Activated B cell treated with CpG ODN at 0.5 μM for 24 hours (primary cell): Measurements from ENCODE around the gene PIK3CA. TPM values are rescaled to one million over a fixed set of nuclear protein-coding genes. Genes with fewer than 3 reads are reported as not detected.
"Not testable (repeated sequence)": the region's sequence is repeated elsewhere in the genome, so short reads cannot be mapped to it uniquely, and the experiment has no call there.

Experiments
- ATAC-seq: fragments of 200-7000 bp; cut with Tn5 transposase; one replicate; pipeline ENCODE4 v1.10.0; 2021; ENCODE audit warnings: low read depth, mild to moderate bottlenecking, moderate library complexity
- CTCF ChIA-PET: fragments of 350-600 bp; sonication (Branson Sonifier 250); formaldehyde crosslinking; loops from one replicate; lab custom pipeline; 2021; ENCODE audit warnings: antibody characterized with exemption; lab: Charles Lee
- POLR2A ChIA-PET: fragments of 350-600 bp; sonication (Branson Sonifier 250); formaldehyde crosslinking; loops from one replicate; lab custom pipeline; 2021; ENCODE audit warnings: antibody characterized with exemption; lab: Charles Lee
- DNase-seq: peaks from one replicate; pipeline ENCODE4 v3.0.0; 2022
- H3K27ac Mint-ChIP-seq: one replicate; pipeline ENCODE4 v1.8.0; 2020; ENCODE audit warnings: mixed read lengths
- H3K27me3 Mint-ChIP-seq: one replicate; pipeline ENCODE4 v1.8.0; 2021; ENCODE audit warnings: mixed read lengths
- H3K36me3 Mint-ChIP-seq: one replicate; pipeline ENCODE4 v1.8.0; 2021; ENCODE audit warnings: low read depth, mixed read lengths
- H3K4me1 Mint-ChIP-seq: one replicate; pipeline ENCODE4 v1.8.0; 2021; ENCODE audit warnings: mixed read lengths
- H3K4me3 Mint-ChIP-seq: one replicate; pipeline ENCODE4 v1.8.0; 2020; ENCODE audit warnings: mild to moderate bottlenecking, mixed read lengths
- H3K9me3 Mint-ChIP-seq: one replicate; pipeline ENCODE4 v1.8.0; 2020; ENCODE audit warnings: mixed read lengths
- CTCF ChIP-seq: fragments of 200-600 bp; IDR thresholded peaks from one replicate; pipeline ENCODE4 v1.8.0; 2022; ENCODE audit warnings: antibody characterized with exemption, mild to moderate bottlenecking
- intact Hi-C: fragments of 100-400 bp; cut with micrococcal nuclease; formaldehyde crosslinking; loops from one replicate; pipeline ENCODE4 v1.15.1; 2024
- total RNA-seq: library from RNA; stranded (reverse); gene quantifications from 2 replicates; pipeline ENCODE4 v1.2.3, GENCODE V29; 2022

Gene PIK3CA
- total RNA-seq, 1 donor from 2014 or later: 40.5 TPM

- H3K9me3 Mint-ChIP-seq: peaks cover 15% of the 10 kb centered on the region
- CTCF ChIA-PET: no interaction called here
- no peak for ATAC-seq
Measured at GRCh38 chr3:179258820-179259219, 110.7 kb downstream of the PIK3CA start.

GRCh38 chr3:179259959-179260756, 112.0 kb downstream of the PIK3CA start:
- CTCF ChIA-PET: interaction anchor here (1.0 kb wide), 1 partner anchor 244 kb away, joined by 3 read pairs; no protein-coding TSS in a partner anchor
- H3K36me3 Mint-ChIP-seq, DNase-seq, ATAC-seq, intact Hi-C loops, H3K27me3 Mint-ChIP-seq: not testable (repeated sequence)
- H3K4me1 Mint-ChIP-seq: peaks cover 49% of the 10 kb centered on the region
- POLR2A ChIA-PET: interaction anchor here (0.6 kb wide), 1 partner anchor 112 kb away, joined by 5 read pairs; the partner anchor contains the start of gene PIK3CA
- H3K27ac Mint-ChIP-seq: peak overlapping the region; percentile 71
- peaks cover 15% of the 10 kb centered on the region for H3K9me3 Mint-ChIP-seq
- peak overlapping the region; percentile 78 for H3K4me3 Mint-ChIP-seq

More at GRCh38 chr3:179258820-179259219, 110.7 kb downstream of the PIK3CA start:
- peak overlapping the region; percentile 13 for H3K27ac Mint-ChIP-seq
- POLR2A ChIA-PET: no interaction called here
- H3K4me1 Mint-ChIP-seq: peaks cover 40% of the 10 kb centered on the region
- intact Hi-C loops: no loop called here
- TF ChIP-seq CTCF: no peak
- H3K36me3 Mint-ChIP-seq: no peaks in the 10 kb centered on the region
- no peaks in the 10 kb centered on the region for H3K27me3 Mint-ChIP-seq
- no peak for DNase-seq
- peak overlapping the region; percentile 2 for H3K4me3 Mint-ChIP-seq

GRCh38 chr3:179260949-179261765, 113.0 kb downstream of the PIK3CA start:
- peak; percentile 75 for DNase-seq

GRCh38 chr3:179263134-179263533, 115.0 kb downstream of the PIK3CA start:
- Mint-ChIP-seq H3K4me1 (peaks cover 68% of the 10 kb centered on the region), H3K9me3 (peaks cover 15% of the 10 kb centered on the region), H3K27ac (no peak overlapping the region), H3K27me3 (no peaks in the 10 kb centered on the region), H3K36me3 (no peaks in the 10 kb centered on the region), H3K4me3 (no peak overlapping the region)
- CTCF ChIA-PET: no interaction called here
- DNase-seq (no peak), ATAC-seq (no peak)
- POLR2A ChIA-PET: no interaction called here
- no peak for TF ChIP-seq CTCF
- intact Hi-C loops: no loop called here

More at GRCh38 chr3:179260949-179261765, 113.0 kb downstream of the PIK3CA start:
- no peaks in the 10 kb centered on the region for H3K27me3 Mint-ChIP-seq
- no peaks in the 10 kb centered on the region for H3K36me3 Mint-ChIP-seq
- ChIA-PET POLR2A (interaction anchor here (0.6 to 1.5 kb wide), 5 partner anchors 27 to 116 kb away, joined by 3 to 6 read pairs (median 5); partner anchors contain the start of gene PIK3CA), CTCF (interaction anchor here (1.0 to 1.3 kb wide), 2 partner anchors 11 to 245 kb away, joined by 3 to 5 read pairs; no protein-coding TSS in a partner anchor)
- peak overlapping the region; percentile 71 for H3K27ac Mint-ChIP-seq
- ATAC-seq: peak; percentile 88
- H3K4me1 Mint-ChIP-seq: peaks cover 53% of the 10 kb centered on the region
- H3K9me3 Mint-ChIP-seq: peaks cover 15% of the 10 kb centered on the region
- H3K4me3 Mint-ChIP-seq: peak overlapping the region; percentile 84
- intact Hi-C loops: loop anchor here (1.0 kb wide), 1 partner anchor 114 kb away; no protein-coding TSS in a partner anchor
- no peak for TF ChIP-seq CTCF

GRCh38 chr3:179264449-179264848, 116.3 kb downstream of the PIK3CA start:
- Mint-ChIP-seq H3K27ac (peak overlapping the region; percentile 54), H3K27me3 (no peaks in the 10 kb centered on the region), H3K9me3 (peaks cover 8% of the 10 kb centered on the region), H3K36me3 (no peaks in the 10 kb centered on the region), H3K4me1 (peaks cover 72% of the 10 kb centered on the region), H3K4me3 (no peak overlapping the region)
- ChIA-PET POLR2A (no interaction called here), CTCF (interaction anchor here (1.4 kb wide), 1 partner anchor 249 kb away, joined by 4 read pairs; no protein-coding TSS in a partner anchor)
- DNase-seq (no peak), ATAC-seq (no peak)
- TF ChIP-seq CTCF: no peak
- intact Hi-C loops: no loop called here
